NCI-H510A treated with DMSO at 0.1 percent for 48 hours (cell line): ENCODE results near the gene PCDHB7.
"Not testable (repeated sequence)": the region's sequence is repeated elsewhere in the genome, so short reads cannot be mapped to it uniquely, and the experiment has no call there.

Experiments
- DNase-seq: peaks from one replicate; lab custom pipeline; 2025; lab: John Stamatoyannopoulos, UW

The PCDHB7 gene

GRCh38 chr5:141224844-141225243 lies 52.4 kb downstream of the PCDHB7 start:
- DNase-seq: not testable (repeated sequence)

GRCh38 chr5:141225421-141225820 lies 53.0 kb downstream of the PCDHB7 start:
- DNase-seq: not testable (repeated sequence)
